DOHH2 (cell line): ENCODE measurements around the gene OTUD1.

Experiments
- H3F3A ChIP-seq: fragments of 200-600 bp; sonication (generic), shearing (Covaris generic); 2 replicates; pipeline ENCODE4 v1.6.0; 2016; ENCODE audit warnings: antibody characterized with exemption, mild to moderate bottlenecking; ENCODE audit not compliant: control insufficient read depth, insufficient read depth
- H3K27ac ChIP-seq: fragments of 200-600 bp; sonication (generic); 2 replicates; pipeline ENCODE4 v1.5.1; 2014; ENCODE audit warnings: low read depth, mild to moderate bottlenecking, low read length, moderate library complexity
- H3K27me3 ChIP-seq: fragments of 200-600 bp; sonication (generic); 2 replicates; pipeline ENCODE4 v1.6.1; 2014; ENCODE audit warnings: mild to moderate bottlenecking, low read length, mixed read lengths; ENCODE audit not compliant: control insufficient read depth
- H3K36me3 ChIP-seq: fragments of 200-600 bp; sonication (generic); 2 replicates; pipeline ENCODE4 v1.6.1; 2014; ENCODE audit warnings: mild to moderate bottlenecking, low read length, moderate library complexity, mixed read lengths; ENCODE audit not compliant: control insufficient read depth
- H3K4me1 ChIP-seq: fragments of 200-600 bp; sonication (generic); 2 replicates; pipeline ENCODE4 v1.6.1; 2014; ENCODE audit warnings: mild to moderate bottlenecking, low read length, mixed read lengths; ENCODE audit not compliant: control insufficient read depth
- H3K4me2 ChIP-seq: fragments of 200-600 bp; sonication (generic); 2 replicates; pipeline ENCODE4 v1.6.0; 2014; ENCODE audit warnings: mild to moderate bottlenecking, low read length, moderate library complexity
- H3K4me3 ChIP-seq: fragments of 200-600 bp; sonication (generic); 2 replicates; pipeline ENCODE4 v1.5.1; 2014; ENCODE audit warnings: mild to moderate bottlenecking, low read length, mixed read lengths
- H3K79me2 ChIP-seq: fragments of 200-600 bp; sonication (generic); 2 replicates; pipeline ENCODE4 v1.6.1; 2014; ENCODE audit warnings: mild to moderate bottlenecking, low read length, mixed read lengths; ENCODE audit not compliant: control insufficient read depth
- H3K9me2 ChIP-seq: fragments of 200-600 bp; sonication (generic); replicated peaks from 2 replicates; pipeline ENCODE4 v1.6.1; 2014; ENCODE audit warnings: mild to moderate bottlenecking, low read length, mixed read lengths; ENCODE audit not compliant: control insufficient read depth
- H3K9me3 ChIP-seq: fragments of 200-600 bp; sonication (generic); 2 replicates; pipeline ENCODE4 v1.6.1; 2014; ENCODE audit warnings: antibody characterized with exemption, low read length, mixed read lengths; ENCODE audit not compliant: control insufficient read depth, insufficient read depth
- H4K20me1 ChIP-seq: fragments of 200-600 bp; sonication (generic); 2 replicates; pipeline ENCODE4 v1.6.0; 2014; ENCODE audit warnings: low read depth, mild to moderate bottlenecking, antibody characterized with exemption, low read length, moderate library complexity; ENCODE audit not compliant: control insufficient read depth, insufficient read depth
- TF ChIP-seq, protein P1 (sequence below): fragments of 200-600 bp; sonication (generic); IDR thresholded peaks from one replicate; pipeline ENCODE4 v1.5.1; 2014; ENCODE audit warnings: antibody characterized with exemption, mild to moderate bottlenecking, low read depth, low read length; ENCODE audit not compliant: poor library complexity, severe bottlenecking

The OTUD1 gene

DNA sequence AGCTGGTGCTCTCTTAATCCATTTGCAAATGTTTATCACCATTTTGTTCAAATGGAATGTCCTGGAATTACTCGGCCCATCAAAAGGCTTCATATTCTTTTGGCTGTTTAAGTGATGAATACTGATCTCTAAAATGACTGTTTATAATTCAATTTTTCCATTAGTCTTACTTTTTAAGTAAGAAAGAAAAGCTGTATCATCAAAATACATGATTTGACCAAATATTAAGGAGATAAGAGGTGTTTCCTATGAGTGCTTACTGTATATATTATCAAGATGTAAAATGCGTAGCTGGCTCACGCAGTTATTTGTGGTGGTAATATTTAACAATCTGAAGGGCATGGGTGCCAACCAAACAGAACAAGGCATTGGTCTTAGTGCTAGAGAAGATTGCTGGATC is 51.2 kb downstream of the OTUD1 start:
- H3K79me2 ChIP-seq = no peaks in the 10 kb centered on the region
- H4K20me1 ChIP-seq = no peaks in the 10 kb centered on the region
- no peaks in the 10 kb centered on the region for H3K9me3 ChIP-seq
- TF ChIP-seq, protein P1, sequence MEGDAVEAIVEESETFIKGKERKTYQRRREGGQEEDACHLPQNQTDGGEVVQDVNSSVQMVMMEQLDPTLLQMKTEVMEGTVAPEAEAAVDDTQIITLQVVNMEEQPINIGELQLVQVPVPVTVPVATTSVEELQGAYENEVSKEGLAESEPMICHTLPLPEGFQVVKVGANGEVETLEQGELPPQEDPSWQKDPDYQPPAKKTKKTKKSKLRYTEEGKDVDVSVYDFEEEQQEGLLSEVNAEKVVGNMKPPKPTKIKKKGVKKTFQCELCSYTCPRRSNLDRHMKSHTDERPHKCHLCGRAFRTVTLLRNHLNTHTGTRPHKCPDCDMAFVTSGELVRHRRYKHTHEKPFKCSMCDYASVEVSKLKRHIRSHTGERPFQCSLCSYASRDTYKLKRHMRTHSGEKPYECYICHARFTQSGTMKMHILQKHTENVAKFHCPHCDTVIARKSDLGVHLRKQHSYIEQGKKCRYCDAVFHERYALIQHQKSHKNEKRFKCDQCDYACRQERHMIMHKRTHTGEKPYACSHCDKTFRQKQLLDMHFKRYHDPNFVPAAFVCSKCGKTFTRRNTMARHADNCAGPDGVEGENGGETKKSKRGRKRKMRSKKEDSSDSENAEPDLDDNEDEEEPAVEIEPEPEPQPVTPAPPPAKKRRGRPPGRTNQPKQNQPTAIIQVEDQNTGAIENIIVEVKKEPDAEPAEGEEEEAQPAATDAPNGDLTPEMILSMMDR = no peak
- H3K36me3 ChIP-seq = no peaks in the 10 kb centered on the region
- no peaks in the 10 kb centered on the region for H3F3A ChIP-seq
- no peak overlapping the region for H3K27ac ChIP-seq
- H3K4me1 ChIP-seq = peaks cover 5% of the 10 kb centered on the region
- no peak overlapping the region for H3K4me2 ChIP-seq
- H3K4me3 ChIP-seq = no peak overlapping the region
- no peaks in the 10 kb centered on the region for H3K27me3 ChIP-seq
- H3K9me2 ChIP-seq = no peaks in the 10 kb centered on the region
